ENCODE results near the gene PPM1B. TPM values are rescaled to one million over a fixed set of nuclear protein-coding genes. Genes with fewer than 3 reads are reported as not detected.

The PPM1B gene
- total and polyA plus RNA-seq, 9 of the 15 experiments (the other 6 are each of a cell fraction or from before 2014, with no cell fraction given), result 8.9 to 44.0 (median 28.6) TPM

- Histone ChIP-seq H3K9me3 (replicated peaks; ENCODE audit: control insufficient read depth, insufficient read depth, low read depth, low read length) (no peaks in the 10 kb centered on the region), H3K27me3 (ENCODE audit: control insufficient read depth in 2 of 2, insufficient read depth in 2 of 2, low read length in 2 of 2) (no peaks in the 10 kb centered on the region; a peak in 2 of 5 replicates), H3K9me1 (ENCODE audit: control insufficient read depth, insufficient read depth, low read length) (no peaks in the 10 kb centered on the region), H3K4me2 (ENCODE audit: insufficient read depth, low read length) (no peak overlapping the region), H3K9ac (ENCODE audit: insufficient read depth in 1 of 2, low read depth in 2 of 2, low read length in 2 of 2) (no peak overlapping the region), H3K36me3 (ENCODE audit: control insufficient read depth, insufficient read depth, low read length) (no peaks in the 10 kb centered on the region), H3K27ac (ENCODE audit: extremely low read depth, low read depth, low read length) (no peak overlapping the region), H4K20me1 (replicated peaks; ENCODE audit: control insufficient read depth, insufficient read depth, low read length) (no peaks in the 10 kb centered on the region), H3K79me2 (ENCODE audit: control insufficient read depth, insufficient read depth, low read length) (no peaks in the 10 kb centered on the region), H3K4me3 (no peak overlapping the region), H2AFZ (ENCODE audit: low read depth, low read length) (no peak overlapping the region), H3K4me1 (replicated peaks in 1 of 2; ENCODE audit: control insufficient read depth in 2 of 2, insufficient read depth in 2 of 2, low read length in 2 of 2) (no peaks in the 10 kb centered on the region; a peak in 1 of 5 replicates)
- 15% methylated on average over 5 of the region's 5 CpGs for WGBS (ENCODE audit: insufficient coverage, low coverage, missing lambda C conversion rate)
- no peak for DNase-seq (ENCODE audit: extremely low read depth in 1 of 4, low spot score in 3 of 4)
- ChIA-PET CTCF (ENCODE audit: low intra/inter-chr PET ratio) (no interaction called here), POLR2A (no interaction called here)
- no peak for FAIRE-seq
- ATAC-seq, result no peak
- TF ChIP-seq HOMEZ (CRISPR knock-in tag; IDR thresholded peaks at IDR 0.05), result no peak
- TF ChIP-seq ERF (CRISPR knock-in tag; IDR thresholded peaks at IDR 0.05), result no peak
- intact Hi-C loops (cut with micrococcal nuclease), result no loop called here
- in situ Hi-C loops (cut with MboI), result no loop called here
- no TSS peak for BruUV-seq (replicated peaks)
Observed at GRCh38 chr2:44124500-44124899, 44.2 kb upstream of the PPM1B start.

DNA sequence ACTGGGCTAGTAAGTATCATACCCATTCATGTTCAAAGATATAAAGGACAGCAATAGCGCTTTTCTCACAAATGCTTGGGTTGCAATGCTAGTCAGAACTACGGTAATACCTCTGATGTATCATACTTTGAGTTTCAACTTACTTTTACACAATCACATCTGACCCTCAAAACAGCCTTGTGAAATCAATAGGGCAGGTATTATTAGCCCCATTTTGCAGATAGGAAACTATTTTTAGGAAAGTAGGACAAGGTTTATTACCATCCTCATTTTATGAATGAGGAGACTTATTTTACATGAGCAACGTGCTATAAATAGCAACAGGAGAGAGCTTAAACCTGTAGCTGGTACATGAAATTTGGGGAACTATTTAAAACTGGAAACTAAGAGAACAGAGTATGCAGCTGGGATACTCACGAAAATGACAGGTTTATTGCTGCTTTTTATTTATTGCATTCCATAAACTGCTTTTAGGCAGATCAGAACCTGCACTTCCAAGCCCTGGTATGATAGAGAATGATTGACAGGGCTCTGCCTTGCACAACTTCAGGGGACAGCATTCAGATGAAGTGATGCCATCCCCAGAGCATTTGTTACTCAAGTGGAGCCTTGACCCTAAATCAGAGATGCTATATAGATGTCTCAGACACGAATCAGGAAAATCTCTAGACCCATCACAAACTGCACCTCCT lies 42.4 kb upstream of the PPM1B start:
- no peak overlapping the region for H3K27ac ChIP-seq (ENCODE audit: extremely low read depth, low read depth, low read length)
- BruUV-seq (replicated peaks), result no TSS peak
- no peaks in the 10 kb centered on the region for H3K9me3 ChIP-seq (replicated peaks; ENCODE audit: control insufficient read depth, insufficient read depth, low read depth, low read length)
- ChIA-PET CTCF (ENCODE audit: low intra/inter-chr PET ratio) (no interaction called here), POLR2A (interaction anchor here (0.7 kb wide), 1 partner anchor 11 kb away, joined by 3 read pairs; no protein-coding TSS in a partner anchor)
- DNase-seq (ENCODE audit: extremely low read depth in 1 of 4, low spot score in 3 of 4), result no peak
- H4K20me1 ChIP-seq (replicated peaks; ENCODE audit: control insufficient read depth, insufficient read depth, low read length), result no peaks in the 10 kb centered on the region
- H3K4me1 ChIP-seq (replicated peaks in 1 of 2; ENCODE audit: control insufficient read depth in 2 of 2, insufficient read depth in 2 of 2, low read length in 2 of 2), result peaks cover 0 to 7% of the 10 kb centered on the region in 2 experiments; a peak in 1 of 5 replicates
- no peaks in the 10 kb centered on the region for H3K9me1 ChIP-seq (ENCODE audit: control insufficient read depth, insufficient read depth, low read length)
- in situ Hi-C loops (cut with MboI), result no loop called here
- 4% methylated on average over 5 of the region's 5 CpGs for WGBS (ENCODE audit: insufficient coverage, low coverage, missing lambda C conversion rate)
- H3K4me3 ChIP-seq, result no peak overlapping the region
- no peak for FAIRE-seq
- ATAC-seq, result no peak
- no peak overlapping the region for H2AFZ ChIP-seq (ENCODE audit: low read depth, low read length)
- no peak overlapping the region for H3K4me2 ChIP-seq (ENCODE audit: insufficient read depth, low read length)
- H3K36me3 ChIP-seq (ENCODE audit: control insufficient read depth, insufficient read depth, low read length), result no peaks in the 10 kb centered on the region
- intact Hi-C loops (cut with micrococcal nuclease), result no loop called here
- H3K9ac ChIP-seq (ENCODE audit: insufficient read depth in 1 of 2, low read depth in 2 of 2, low read length in 2 of 2), result no peak overlapping the region
- H3K27me3 ChIP-seq (ENCODE audit: control insufficient read depth in 2 of 2, insufficient read depth in 2 of 2, low read length in 2 of 2), result no peaks in the 10 kb centered on the region; a peak in 2 of 5 replicates
- H3K79me2 ChIP-seq (ENCODE audit: control insufficient read depth, insufficient read depth, low read length), result no peaks in the 10 kb centered on the region
- TF ChIP-seq HMGN3 (IDR thresholded peaks at IDR 0.05; ENCODE audit: borderline replicate concordance, extremely low read depth, insufficient read length, low read depth, low read length) (no peak), USF1 (CRISPR knock-in tag; IDR thresholded peaks at IDR 0.05) (no peak), MEIS2 (IDR thresholded peaks at IDR 0.05; ENCODE audit: partially characterized antibody) (peak; percentile 75), MIER1 (IDR thresholded peaks at IDR 0.05; ENCODE audit: low read depth) (no peak), ZNF764 (CRISPR knock-in tag; IDR thresholded peaks at IDR 0.05; ENCODE audit: low read depth) (no peak), PBX2 (CRISPR knock-in tag; IDR thresholded peaks at IDR 0.05; ENCODE audit: low read depth) (no peak), PBX2 (tag; conservative IDR thresholded peaks at IDR 0.05; ENCODE audit: low read depth) (peak; percentile 87)

All from K562 (cell line).